ENCODE results near the gene TK2. TPM values are rescaled to one million over a fixed set of nuclear protein-coding genes. Genes with fewer than 3 reads are reported as not detected.

Gene TK2
- total RNA-seq, 1 experiment from 2014 or later: 5.0 TPM

DNA sequence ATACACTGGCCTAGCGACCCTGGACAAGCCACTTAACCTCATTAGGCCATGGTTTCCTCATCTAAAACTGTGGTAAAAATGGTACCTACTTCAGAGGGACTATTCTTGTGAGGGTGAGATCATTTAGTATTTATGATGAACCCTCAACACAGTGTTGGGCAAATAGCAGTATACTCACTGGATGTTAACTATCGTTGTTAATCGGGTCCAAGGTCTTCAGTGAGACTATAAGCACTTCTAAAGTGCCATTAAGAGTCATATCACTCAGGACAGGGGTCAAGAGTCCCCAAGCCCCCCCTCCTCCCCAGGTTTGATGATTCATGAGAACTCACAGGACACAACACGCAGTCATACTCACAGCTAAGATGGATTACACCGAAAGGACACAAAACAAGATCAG, 11.0 kb downstream of the TK2 start:
- no peak for ATAC-seq
- Mint-ChIP-seq H3K9me3 (no peaks in the 10 kb centered on the region), H3K4me3 (no peak overlapping the region), H3K4me1 (peaks cover 17% of the 10 kb centered on the region), H3K36me3 (no peaks in the 10 kb centered on the region), H3K27ac (no peak overlapping the region), H3K27me3 (ENCODE audit: low read depth) (no peaks in the 10 kb centered on the region)
- ChIA-PET CTCF (no interaction called here), POLR2A (no interaction called here)
- TF ChIP-seq ZNF416 (CRISPR knock-in tag; IDR thresholded peaks at IDR 0.05) (no peak), ETV6 (CRISPR knock-in tag; IDR thresholded peaks at IDR 0.05) (no peak), ZNF232 (CRISPR knock-in tag; IDR thresholded peaks at IDR 0.05) (no peak)
- TF ChIP-seq, protein P1, sequence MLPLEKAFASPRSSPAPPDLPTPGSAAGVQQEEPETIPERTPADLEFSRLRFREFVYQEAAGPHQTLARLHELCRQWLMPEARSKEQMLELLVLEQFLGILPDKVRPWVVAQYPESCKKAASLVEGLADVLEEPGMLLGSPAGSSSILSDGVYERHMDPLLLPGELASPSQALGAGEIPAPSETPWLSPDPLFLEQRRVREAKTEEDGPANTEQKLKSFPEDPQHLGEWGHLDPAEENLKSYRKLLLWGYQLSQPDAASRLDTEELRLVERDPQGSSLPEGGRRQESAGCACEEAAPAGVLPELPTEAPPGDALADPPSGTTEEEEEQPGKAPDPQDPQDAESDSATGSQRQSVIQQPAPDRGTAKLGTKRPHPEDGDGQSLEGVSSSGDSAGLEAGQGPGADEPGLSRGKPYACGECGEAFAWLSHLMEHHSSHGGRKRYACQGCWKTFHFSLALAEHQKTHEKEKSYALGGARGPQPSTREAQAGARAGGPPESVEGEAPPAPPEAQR (CRISPR knock-in tag; IDR thresholded peaks at IDR 0.05): no peak
- DNase-seq (ENCODE audit: low spot score): no peak

- no peak for ATAC-seq
- DNase-seq (ENCODE audit: low spot score): no peak
- H3K4me1 Mint-ChIP-seq: peaks cover 13% of the 10 kb centered on the region
- POLR2A ChIA-PET: no interaction called here
- H3K27me3 Mint-ChIP-seq (ENCODE audit: low read depth): no peaks in the 10 kb centered on the region
- TF ChIP-seq PRRX2 (CRISPR knock-in tag; IDR thresholded peaks at IDR 0.05) (no peak), ZBTB21 (CRISPR knock-in tag; IDR thresholded peaks at IDR 0.05; ENCODE audit: borderline replicate concordance) (no peak), TCF7 (CRISPR knock-in tag; IDR thresholded peaks at IDR 0.05; ENCODE audit: low read depth) (no peak), NR3C1 (CRISPR knock-in tag; conservative IDR thresholded peaks at IDR 0.05; ENCODE audit: low read depth) (no peak), ZNF138 (CRISPR knock-in tag; conservative IDR thresholded peaks at IDR 0.05) (no peak), MXD4 (CRISPR knock-in tag; IDR thresholded peaks at IDR 0.05; ENCODE audit: borderline replicate concordance) (no peak), E2F4 (CRISPR knock-in tag; IDR thresholded peaks at IDR 0.05; ENCODE audit: borderline replicate concordance, low read depth) (no peak), EMX1 (CRISPR knock-in tag; IDR thresholded peaks at IDR 0.05) (no peak), CBFB (CRISPR knock-in tag; IDR thresholded peaks at IDR 0.05; ENCODE audit: low read depth) (no peak), IRF2 (CRISPR knock-in tag; IDR thresholded peaks at IDR 0.05; ENCODE audit: borderline replicate concordance, low read depth) (no peak), ATF1 (CRISPR knock-in tag; IDR thresholded peaks at IDR 0.05) (no peak), OVOL2 (CRISPR knock-in tag; IDR thresholded peaks at IDR 0.05; ENCODE audit: borderline replicate concordance) (no peak), HMGA2 (CRISPR knock-in tag; IDR thresholded peaks at IDR 0.05) (no peak)
- TF ChIP-seq, protein P2, sequence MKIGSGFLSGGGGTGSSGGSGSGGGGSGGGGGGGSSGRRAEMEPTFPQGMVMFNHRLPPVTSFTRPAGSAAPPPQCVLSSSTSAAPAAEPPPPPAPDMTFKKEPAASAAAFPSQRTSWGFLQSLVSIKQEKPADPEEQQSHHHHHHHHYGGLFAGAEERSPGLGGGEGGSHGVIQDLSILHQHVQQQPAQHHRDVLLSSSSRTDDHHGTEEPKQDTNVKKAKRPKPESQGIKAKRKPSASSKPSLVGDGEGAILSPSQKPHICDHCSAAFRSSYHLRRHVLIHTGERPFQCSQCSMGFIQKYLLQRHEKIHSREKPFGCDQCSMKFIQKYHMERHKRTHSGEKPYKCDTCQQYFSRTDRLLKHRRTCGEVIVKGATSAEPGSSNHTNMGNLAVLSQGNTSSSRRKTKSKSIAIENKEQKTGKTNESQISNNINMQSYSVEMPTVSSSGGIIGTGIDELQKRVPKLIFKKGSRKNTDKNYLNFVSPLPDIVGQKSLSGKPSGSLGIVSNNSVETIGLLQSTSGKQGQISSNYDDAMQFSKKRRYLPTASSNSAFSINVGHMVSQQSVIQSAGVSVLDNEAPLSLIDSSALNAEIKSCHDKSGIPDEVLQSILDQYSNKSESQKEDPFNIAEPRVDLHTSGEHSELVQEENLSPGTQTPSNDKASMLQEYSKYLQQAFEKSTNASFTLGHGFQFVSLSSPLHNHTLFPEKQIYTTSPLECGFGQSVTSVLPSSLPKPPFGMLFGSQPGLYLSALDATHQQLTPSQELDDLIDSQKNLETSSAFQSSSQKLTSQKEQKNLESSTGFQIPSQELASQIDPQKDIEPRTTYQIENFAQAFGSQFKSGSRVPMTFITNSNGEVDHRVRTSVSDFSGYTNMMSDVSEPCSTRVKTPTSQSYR (CRISPR knock-in tag; IDR thresholded peaks at IDR 0.05): no peak
- TF ChIP-seq, protein P1 (CRISPR knock-in tag; IDR thresholded peaks at IDR 0.05): no peak
- TF ChIP-seq, protein P3, sequence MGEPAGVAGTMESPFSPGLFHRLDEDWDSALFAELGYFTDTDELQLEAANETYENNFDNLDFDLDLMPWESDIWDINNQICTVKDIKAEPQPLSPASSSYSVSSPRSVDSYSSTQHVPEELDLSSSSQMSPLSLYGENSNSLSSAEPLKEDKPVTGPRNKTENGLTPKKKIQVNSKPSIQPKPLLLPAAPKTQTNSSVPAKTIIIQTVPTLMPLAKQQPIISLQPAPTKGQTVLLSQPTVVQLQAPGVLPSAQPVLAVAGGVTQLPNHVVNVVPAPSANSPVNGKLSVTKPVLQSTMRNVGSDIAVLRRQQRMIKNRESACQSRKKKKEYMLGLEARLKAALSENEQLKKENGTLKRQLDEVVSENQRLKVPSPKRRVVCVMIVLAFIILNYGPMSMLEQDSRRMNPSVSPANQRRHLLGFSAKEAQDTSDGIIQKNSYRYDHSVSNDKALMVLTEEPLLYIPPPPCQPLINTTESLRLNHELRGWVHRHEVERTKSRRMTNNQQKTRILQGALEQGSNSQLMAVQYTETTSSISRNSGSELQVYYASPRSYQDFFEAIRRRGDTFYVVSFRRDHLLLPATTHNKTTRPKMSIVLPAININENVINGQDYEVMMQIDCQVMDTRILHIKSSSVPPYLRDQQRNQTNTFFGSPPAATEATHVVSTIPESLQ (CRISPR knock-in tag; IDR thresholded peaks at IDR 0.05): no peak
- TF ChIP-seq, protein P4, sequence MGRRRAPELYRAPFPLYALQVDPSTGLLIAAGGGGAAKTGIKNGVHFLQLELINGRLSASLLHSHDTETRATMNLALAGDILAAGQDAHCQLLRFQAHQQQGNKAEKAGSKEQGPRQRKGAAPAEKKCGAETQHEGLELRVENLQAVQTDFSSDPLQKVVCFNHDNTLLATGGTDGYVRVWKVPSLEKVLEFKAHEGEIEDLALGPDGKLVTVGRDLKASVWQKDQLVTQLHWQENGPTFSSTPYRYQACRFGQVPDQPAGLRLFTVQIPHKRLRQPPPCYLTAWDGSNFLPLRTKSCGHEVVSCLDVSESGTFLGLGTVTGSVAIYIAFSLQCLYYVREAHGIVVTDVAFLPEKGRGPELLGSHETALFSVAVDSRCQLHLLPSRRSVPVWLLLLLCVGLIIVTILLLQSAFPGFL (CRISPR knock-in tag; IDR thresholded peaks at IDR 0.05; ENCODE audit: borderline replicate concordance): no peak
- TF ChIP-seq, protein P5, sequence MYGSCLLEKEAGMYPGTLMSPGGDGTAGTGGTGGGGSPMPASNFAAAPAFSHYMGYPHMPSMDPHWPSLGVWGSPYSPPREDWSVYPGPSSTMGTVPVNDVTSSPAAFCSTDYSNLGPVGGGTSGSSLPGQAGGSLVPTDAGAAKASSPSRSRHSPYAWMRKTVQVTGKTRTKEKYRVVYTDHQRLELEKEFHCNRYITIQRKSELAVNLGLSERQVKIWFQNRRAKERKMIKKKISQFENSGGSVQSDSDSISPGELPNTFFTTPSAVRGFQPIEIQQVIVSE (CRISPR knock-in tag; IDR thresholded peaks at IDR 0.05; ENCODE audit: borderline replicate concordance): no peak
- no peaks in the 10 kb centered on the region for H3K9me3 Mint-ChIP-seq
- no peak overlapping the region for H3K27ac Mint-ChIP-seq
- CTCF ChIA-PET: interaction anchor here (0.6 to 1.4 kb wide), 4 partner anchors 11 to 131 kb away, joined by 3 to 5 read pairs (median 5); no protein-coding TSS in a partner anchor
- no peaks in the 10 kb centered on the region for H3K36me3 Mint-ChIP-seq
- no peak overlapping the region for H3K4me3 Mint-ChIP-seq
Observed at GRCh38 chr16:66537236-66537635, 12.7 kb downstream of the TK2 start.
